ENCODE measurements around the gene ZNF772.
A peak's percentile ranks its signal among the peaks of the same experiment; 100 is the strongest.

Gene ZNF772

DNA sequence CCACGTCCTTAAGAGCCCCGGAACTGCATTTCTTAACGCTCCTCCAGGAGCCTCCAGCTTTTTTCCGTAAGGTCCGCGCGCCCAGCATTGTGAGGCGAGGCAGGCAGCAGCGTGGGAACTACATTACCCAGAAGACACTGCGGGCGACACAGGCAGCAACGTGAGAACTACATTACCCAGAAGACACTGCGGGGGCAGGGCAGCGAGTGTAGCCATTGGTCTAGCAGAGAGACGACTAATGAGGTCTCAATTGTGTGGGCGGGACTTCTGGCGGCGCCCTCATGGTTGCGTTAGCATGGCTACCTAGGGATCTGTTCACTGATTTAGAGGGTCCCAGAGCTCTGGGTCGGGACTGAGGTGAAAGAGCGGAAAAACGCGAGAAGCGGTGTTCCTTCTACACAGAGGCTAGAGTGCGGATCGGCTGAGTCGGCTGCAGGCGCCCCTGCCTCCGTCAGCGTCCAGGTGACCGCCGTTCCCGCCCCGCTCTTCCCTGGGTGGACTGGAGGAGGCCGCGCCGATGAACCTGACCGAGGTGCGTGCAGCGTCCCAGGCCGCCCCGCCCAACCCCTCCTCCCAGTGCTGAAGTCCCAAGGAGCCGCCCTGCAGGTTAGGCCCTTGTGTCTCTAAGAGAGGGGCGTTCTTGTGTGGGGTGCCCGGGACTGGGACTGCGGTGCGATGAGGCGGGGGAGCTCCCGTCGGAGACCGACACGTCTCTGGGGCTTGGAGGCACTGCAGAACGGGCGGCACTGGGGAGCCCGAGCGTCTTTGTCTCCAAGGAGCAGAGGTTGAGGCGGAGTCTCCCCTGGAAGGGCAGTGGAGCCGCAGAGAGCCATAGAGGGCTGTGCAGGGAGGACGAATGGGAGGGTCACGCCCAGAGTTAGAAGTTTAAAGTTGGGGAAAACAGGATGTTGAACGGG is 42.0 kb downstream of the ZNF772 start, which contains the start of gene ZNF749:
TSS of gene ZNF749 (plus strand) at position 264 of the 917 bp plus-strand sequence. CDS start at position 518, 254 bp downstream.
- DNase-seq (peak; percentile 99), ATAC-seq (ENCODE audit: insufficient read depth, low read depth) (peak; percentile 96)
- Histone ChIP-seq H3K4me2 (ENCODE audit: insufficient read depth, low read length) (peak within 1 kb of the TSS; percentile 66), H3K36me3 (ENCODE audit: insufficient read depth, low read length) (peaks cover 17% of the 10 kb centered on the region), H4K20me1 (ENCODE audit: insufficient read depth, low read length) (peaks cover 8% of the 10 kb centered on the region), H2AFZ (ENCODE audit: low read depth, low read length) (peak within 1 kb of the TSS; percentile 89), H3K9ac (ENCODE audit: low read depth, low read length) (peak within 1 kb of the TSS; percentile 58), H3K4me3 (ENCODE audit: low read depth in 1 of 2, low read length in 2 of 2) (peak within 1 kb of the TSS; percentile 90 to 91), H3K27me3 (ENCODE audit: insufficient read depth, low read length, poor library complexity) (no peaks in the 10 kb centered on the region), H3K27ac (ENCODE audit: low read length) (peak within 1 kb of the TSS; percentile 71), H3K4me1 (ENCODE audit: insufficient read depth, low read length) (peaks cover 41% of the 10 kb centered on the region), H3K9me3 (ENCODE audit: insufficient read depth, low read length, severe bottlenecking) (no peaks in the 10 kb centered on the region), H3K79me2 (ENCODE audit: insufficient read depth, low read length) (peaks cover 54% of the 10 kb centered on the region)
- TF ChIP-seq, protein P1, sequence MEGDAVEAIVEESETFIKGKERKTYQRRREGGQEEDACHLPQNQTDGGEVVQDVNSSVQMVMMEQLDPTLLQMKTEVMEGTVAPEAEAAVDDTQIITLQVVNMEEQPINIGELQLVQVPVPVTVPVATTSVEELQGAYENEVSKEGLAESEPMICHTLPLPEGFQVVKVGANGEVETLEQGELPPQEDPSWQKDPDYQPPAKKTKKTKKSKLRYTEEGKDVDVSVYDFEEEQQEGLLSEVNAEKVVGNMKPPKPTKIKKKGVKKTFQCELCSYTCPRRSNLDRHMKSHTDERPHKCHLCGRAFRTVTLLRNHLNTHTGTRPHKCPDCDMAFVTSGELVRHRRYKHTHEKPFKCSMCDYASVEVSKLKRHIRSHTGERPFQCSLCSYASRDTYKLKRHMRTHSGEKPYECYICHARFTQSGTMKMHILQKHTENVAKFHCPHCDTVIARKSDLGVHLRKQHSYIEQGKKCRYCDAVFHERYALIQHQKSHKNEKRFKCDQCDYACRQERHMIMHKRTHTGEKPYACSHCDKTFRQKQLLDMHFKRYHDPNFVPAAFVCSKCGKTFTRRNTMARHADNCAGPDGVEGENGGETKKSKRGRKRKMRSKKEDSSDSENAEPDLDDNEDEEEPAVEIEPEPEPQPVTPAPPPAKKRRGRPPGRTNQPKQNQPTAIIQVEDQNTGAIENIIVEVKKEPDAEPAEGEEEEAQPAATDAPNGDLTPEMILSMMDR (IDR thresholded peaks at IDR 0.05; ENCODE audit: borderline replicate concordance, extremely low read depth, low read length, poor library complexity, severe bottlenecking) = peak; percentile 5
- no peak for TF ChIP-seq EZH2 (IDR thresholded peaks at IDR 0.05; ENCODE audit: borderline replicate concordance, low read depth, low read length, severe bottlenecking)

DNA sequence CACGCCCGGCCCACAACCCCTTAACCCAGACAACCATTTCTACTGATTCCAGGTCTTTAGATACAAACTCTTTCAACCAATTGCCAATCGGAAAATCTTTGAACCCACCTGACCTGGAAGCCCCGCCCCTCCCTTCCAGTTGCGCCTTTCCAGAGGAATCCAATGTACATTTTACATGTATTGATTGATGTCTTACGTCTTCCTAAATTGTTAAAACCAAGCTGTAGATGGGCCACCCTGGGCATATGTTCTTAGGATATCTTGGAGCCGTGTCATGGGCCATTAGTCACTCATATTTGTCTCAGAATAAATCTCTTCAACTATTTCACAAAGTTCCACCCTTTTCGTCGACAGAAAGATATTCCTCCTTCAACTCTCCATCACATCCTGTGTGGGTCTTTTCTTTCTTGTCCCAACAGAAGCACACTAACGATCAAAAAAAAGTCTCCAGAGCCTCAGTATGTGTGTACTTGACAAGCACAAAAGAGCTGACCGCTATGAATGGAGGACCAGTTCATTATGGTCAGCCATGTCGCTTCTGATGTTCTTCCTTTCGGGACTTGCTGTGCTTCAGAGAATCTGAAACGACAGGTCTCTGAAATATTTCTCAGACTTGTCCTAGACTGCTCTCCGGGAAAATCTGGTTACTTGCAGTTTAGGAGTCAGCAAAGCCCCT is 42.8 kb downstream of the ZNF772 start:
- DNase-seq = peak; percentile 13
- ATAC-seq (ENCODE audit: insufficient read depth, low read depth) = peak; percentile 11; the same call in 2 of the 3 replicates
- H3K27ac ChIP-seq (ENCODE audit: low read length) = peak overlapping the region; percentile 71

DNA sequence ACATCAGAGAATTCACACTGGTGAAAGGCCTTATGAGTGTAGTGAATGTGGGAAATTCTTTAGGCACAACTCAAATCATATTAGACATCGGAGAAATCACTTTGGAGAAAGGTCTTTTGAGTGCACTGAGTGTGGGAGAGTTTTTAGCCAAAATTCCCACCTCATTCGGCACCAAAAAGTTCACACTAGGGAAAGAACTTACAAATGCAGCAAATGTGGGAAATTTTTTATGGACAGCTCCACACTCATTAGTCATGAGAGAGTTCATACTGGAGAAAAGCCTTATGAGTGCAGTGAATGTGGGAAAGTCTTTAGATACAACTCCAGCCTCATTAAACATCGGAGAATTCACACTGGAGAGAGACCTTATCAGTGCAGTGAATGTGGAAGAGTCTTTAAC is 56.3 kb downstream of the ZNF772 start:
- no peak for TF ChIP-seq EZH2 (IDR thresholded peaks at IDR 0.05; ENCODE audit: borderline replicate concordance, low read depth, low read length, severe bottlenecking)
- TF ChIP-seq, protein P1 (IDR thresholded peaks at IDR 0.05; ENCODE audit: borderline replicate concordance, extremely low read depth, low read length, poor library complexity, severe bottlenecking) = no peak
- no peak for ATAC-seq (ENCODE audit: insufficient read depth, low read depth)

More for the DNA sequence above, 42.8 kb downstream of the ZNF772 start:
- Histone ChIP-seq H3K36me3 (ENCODE audit: insufficient read depth, low read length) (peaks cover 14% of the 10 kb centered on the region), H3K4me3 (ENCODE audit: low read depth in 1 of 2, low read length in 2 of 2) (peak overlapping the region; percentile 90 to 91), H4K20me1 (ENCODE audit: insufficient read depth, low read length) (peaks cover 4% of the 10 kb centered on the region), H3K4me2 (ENCODE audit: insufficient read depth, low read length) (peak overlapping the region; percentile 66), H3K9me3 (ENCODE audit: insufficient read depth, low read length, severe bottlenecking) (no peaks in the 10 kb centered on the region), H2AFZ (ENCODE audit: low read depth, low read length) (peak overlapping the region; percentile 77), H3K9ac (ENCODE audit: low read depth, low read length) (peak overlapping the region; percentile 58), H3K79me2 (ENCODE audit: insufficient read depth, low read length) (peaks cover 47% of the 10 kb centered on the region), H3K4me1 (ENCODE audit: insufficient read depth, low read length) (peaks cover 41% of the 10 kb centered on the region), H3K27me3 (ENCODE audit: insufficient read depth, low read length, poor library complexity) (no peaks in the 10 kb centered on the region)
- TF ChIP-seq EZH2 (IDR thresholded peaks at IDR 0.05; ENCODE audit: borderline replicate concordance, low read depth, low read length, severe bottlenecking) = no peak
- TF ChIP-seq, protein P1 (IDR thresholded peaks at IDR 0.05; ENCODE audit: borderline replicate concordance, extremely low read depth, low read length, poor library complexity, severe bottlenecking) = no peak

More for the DNA sequence above, 56.3 kb downstream of the ZNF772 start:
- H3K36me3 ChIP-seq (ENCODE audit: insufficient read depth, low read length) = peaks cover 47% of the 10 kb centered on the region
- no peaks in the 10 kb centered on the region for H4K20me1 ChIP-seq (ENCODE audit: insufficient read depth, low read length)
- H3K4me2 ChIP-seq (ENCODE audit: insufficient read depth, low read length) = no peak overlapping the region
- no peak overlapping the region for H3K27ac ChIP-seq (ENCODE audit: low read length)
- H3K4me3 ChIP-seq (ENCODE audit: low read depth in 1 of 2, low read length in 2 of 2) = no peak overlapping the region
- no peaks in the 10 kb centered on the region for H3K27me3 ChIP-seq (ENCODE audit: insufficient read depth, low read length, poor library complexity)
- peaks cover 13% of the 10 kb centered on the region for H3K79me2 ChIP-seq (ENCODE audit: insufficient read depth, low read length)
- H3K4me1 ChIP-seq (ENCODE audit: insufficient read depth, low read length) = no peaks in the 10 kb centered on the region
- no peak overlapping the region for H2AFZ ChIP-seq (ENCODE audit: low read depth, low read length)
- H3K9ac ChIP-seq (ENCODE audit: low read depth, low read length) = no peak overlapping the region
- no peaks in the 10 kb centered on the region for H3K9me3 ChIP-seq (ENCODE audit: insufficient read depth, low read length, severe bottlenecking)
- DNase-seq = no peak
